ENCODE measurements around the gene ZMPSTE24.
"Not testable (repeated sequence)": the region's sequence is repeated elsewhere in the genome, so short reads cannot be mapped to it uniquely, and the experiment has no call there.

Gene ZMPSTE24

GRCh38 chr1:40339420-40340323 lies 81.6 kb downstream of the ZMPSTE24 start:
- Histone ChIP-seq H3K4me3 (ENCODE audit: low read length) (no peak overlapping the region), H3K36me3 (replicated peaks; ENCODE audit: low read depth, low read length) (no peaks in the 10 kb centered on the region), H4K20me1 (ENCODE audit: insufficient read depth, low read length) (no peaks in the 10 kb centered on the region), H3K9me3 (ENCODE audit: insufficient read depth, low read length) (no peaks in the 10 kb centered on the region), H3K4me1 (ENCODE audit: low read length) (peaks cover 34% of the 10 kb centered on the region), H3K9ac (ENCODE audit: low read length) (no peak overlapping the region), H2AFZ (ENCODE audit: low read depth, low read length) (no peak overlapping the region), H3K4me2 (ENCODE audit: low read length) (no peak overlapping the region), H3K27me3 (ENCODE audit: low read depth, low read length) (no peaks in the 10 kb centered on the region), H3K27ac (ENCODE audit: low read length) (no peak overlapping the region), H3K79me2 (ENCODE audit: low read length) (no peaks in the 10 kb centered on the region)
- TF ChIP-seq EZH2phosphoT487 (IDR thresholded peaks at IDR 0.05; ENCODE audit: low read depth) (no peak), CTCF (IDR thresholded peaks at IDR 0.05; ENCODE audit: low read depth, low read length) (no peak)

GRCh38 chr1:40341491-40342380 lies 83.7 kb downstream of the ZMPSTE24 start:
- Histone ChIP-seq H2AFZ (ENCODE audit: low read depth, low read length) (peak overlapping the region; percentile 30; the same call in 1 of the 2 replicates), H3K27me3 (ENCODE audit: low read depth, low read length) (no peaks in the 10 kb centered on the region), H3K4me3 (ENCODE audit: low read length) (no peak overlapping the region), H3K9ac (ENCODE audit: low read length) (peak overlapping the region; percentile 17; the same call in 1 of the 2 replicates), H3K4me1 (ENCODE audit: low read length) (peaks cover 37% of the 10 kb centered on the region), H3K9me3 (ENCODE audit: insufficient read depth, low read length) (no peaks in the 10 kb centered on the region), H3K4me2 (ENCODE audit: low read length) (peak overlapping the region; percentile 41), H3K36me3 (replicated peaks; ENCODE audit: low read depth, low read length) (no peaks in the 10 kb centered on the region), H3K27ac (ENCODE audit: low read length) (peak overlapping the region; percentile 16; the same call in 1 of the 2 replicates), H4K20me1 (ENCODE audit: insufficient read depth, low read length) (no peaks in the 10 kb centered on the region), H3K79me2 (ENCODE audit: low read length) (no peaks in the 10 kb centered on the region)
- TF ChIP-seq EZH2phosphoT487 (IDR thresholded peaks at IDR 0.05; ENCODE audit: low read depth) (no peak), CTCF (IDR thresholded peaks at IDR 0.05; ENCODE audit: low read depth, low read length) (no peak)

GRCh38 chr1:40342381-40342717 lies 84.3 kb downstream of the ZMPSTE24 start:
- not testable (repeated sequence) for H3K9me3 ChIP-seq (ENCODE audit: insufficient read depth, low read length); H4K20me1 ChIP-seq (ENCODE audit: insufficient read depth, low read length); H3K79me2 ChIP-seq (ENCODE audit: low read length); H3K36me3 ChIP-seq (replicated peaks; ENCODE audit: low read depth, low read length); H3K4me3 ChIP-seq (ENCODE audit: low read length); H3K27me3 ChIP-seq (ENCODE audit: low read depth, low read length)
- Histone ChIP-seq H3K9ac (ENCODE audit: low read length) (peak overlapping the region; percentile 17; the same call in 1 of the 2 replicates), H3K4me2 (ENCODE audit: low read length) (peak overlapping the region; percentile 41), H3K27ac (ENCODE audit: low read length) (peak overlapping the region; percentile 16; the same call in 1 of the 2 replicates), H2AFZ (ENCODE audit: low read depth, low read length) (0 out of 2 replicates have a peak overlapping the region, but pooled peaks have one; percentile 30), H3K4me1 (ENCODE audit: low read length) (peaks cover 37% of the 10 kb centered on the region)

Data from OCI-LY3 (cell line).